Caco-2 (cell line): ENCODE results near the gene MAST4. TPM values are rescaled to one million over a fixed set of nuclear protein-coding genes. Genes with fewer than 3 reads are reported as not detected.

ENCODE experiments used
- BruUV-seq: library from RNA; stranded (reverse); fragments of 400-500 nt; replicated peaks from 2 replicates; lab custom pipeline; 2021; lab: Mats Ljungman, UMichigan
- CTCF ChIA-PET: fragments of 300-600 bp; sonication (Branson Sonifier 250); formaldehyde crosslinking; loops from one replicate; lab custom pipeline; 2022; ENCODE audit warnings: antibody characterized with exemption; lab: Charles Lee
- POLR2A ChIA-PET: fragments of 300-600 bp; sonication (Branson Sonifier 250); formaldehyde crosslinking; loops from one replicate; lab custom pipeline; 2022; ENCODE audit warnings: antibody characterized with exemption; lab: Charles Lee
- DNase-seq, 2 experiments: peaks; one replicate each; pipeline versions ENCODE4 v3.0.0 to v3.0.0-alpha.2; 2020 to 2022
- H3K27me3 ChIP-seq: replicated peaks from 2 replicates; pipeline ENCODE4 v1.6.0; 2011; ENCODE audit warnings: low read length; ENCODE audit not compliant: control insufficient read depth, insufficient read depth
- H3K36me3 ChIP-seq: 2 replicates; pipeline ENCODE4 v1.5.1; 2011; ENCODE audit warnings: low read length; ENCODE audit not compliant: control insufficient read depth, insufficient read depth
- H3K4me1 ChIP-seq: fragments of 250-450 bp; sonication (Bioruptor Pico); 2 replicates; pipeline ENCODE4 v1.5.1; 2020; ENCODE audit warnings: mild to moderate bottlenecking
- H3K4me3 ChIP-seq: 2 replicates; pipeline ENCODE4 v1.5.1; 2011; ENCODE audit warnings: low read depth, mild to moderate bottlenecking, control low read depth, low read length
- H3K9me3 ChIP-seq: fragments of 250-450 bp; sonication (Bioruptor Pico); 2 replicates; pipeline ENCODE4 v1.5.1; 2020; ENCODE audit warnings: mild to moderate bottlenecking, moderate library complexity
- H3K27ac Mint-ChIP-seq: one replicate; pipeline ENCODE4 v1.8.0; 2022; ENCODE audit warnings: mixed read lengths; ENCODE audit not compliant: unreplicated experiment
- H3K27me3 Mint-ChIP-seq: one replicate; pipeline ENCODE4 v1.8.0; 2022; ENCODE audit warnings: mixed read lengths; ENCODE audit not compliant: insufficient read depth, unreplicated experiment
- H3K36me3 Mint-ChIP-seq: one replicate; pipeline ENCODE4 v1.8.0; 2022; ENCODE audit warnings: mild to moderate bottlenecking, mixed read lengths; ENCODE audit not compliant: insufficient read depth, unreplicated experiment
- H3K4me1 Mint-ChIP-seq: one replicate; pipeline ENCODE4 v1.8.0; 2022; ENCODE audit warnings: low read depth, mixed read lengths; ENCODE audit not compliant: unreplicated experiment
- H3K4me3 Mint-ChIP-seq: one replicate; pipeline ENCODE4 v1.8.0; 2022; ENCODE audit warnings: mild to moderate bottlenecking, moderate library complexity, mixed read lengths; ENCODE audit not compliant: unreplicated experiment
- H3K9me3 Mint-ChIP-seq: one replicate; pipeline ENCODE4 v1.8.0; 2022; ENCODE audit warnings: mixed read lengths; ENCODE audit not compliant: unreplicated experiment
- CTCF ChIP-seq, 2 experiments: fragments of 200-600 bp in 1 of 2; IDR thresholded peaks; 1 replicate in 1 of 2; 2 replicates in 1 of 2; pipeline versions ENCODE4 v1.5.1 to v1.8.0; 2011 to 2022; ENCODE audit warnings: antibody characterized with exemption in 1 of 2, control low read depth in 1 of 2, inconsistent platforms in 1 of 2, low read depth in 1 of 2, low read length in 1 of 2, mild to moderate bottlenecking in 1 of 2, moderate library complexity in 1 of 2; ENCODE audit not compliant: insufficient read depth in 1 of 2, severe bottlenecking in 1 of 2, unreplicated experiment in 1 of 2
- intact Hi-C: fragments of 100-400 bp; cut with micrococcal nuclease; formaldehyde crosslinking; loops from one replicate; pipeline ENCODE4 v1.10.0; 2022; ENCODE audit not compliant: unreplicated experiment
- total RNA-seq: library from RNA; stranded (reverse); gene quantifications from 2 replicates; pipeline ENCODE4 v1.2.3, GENCODE V29; 2022

The MAST4 gene
- total RNA-seq, 1 experiment from 2014 or later = 17.8 TPM

DNA sequence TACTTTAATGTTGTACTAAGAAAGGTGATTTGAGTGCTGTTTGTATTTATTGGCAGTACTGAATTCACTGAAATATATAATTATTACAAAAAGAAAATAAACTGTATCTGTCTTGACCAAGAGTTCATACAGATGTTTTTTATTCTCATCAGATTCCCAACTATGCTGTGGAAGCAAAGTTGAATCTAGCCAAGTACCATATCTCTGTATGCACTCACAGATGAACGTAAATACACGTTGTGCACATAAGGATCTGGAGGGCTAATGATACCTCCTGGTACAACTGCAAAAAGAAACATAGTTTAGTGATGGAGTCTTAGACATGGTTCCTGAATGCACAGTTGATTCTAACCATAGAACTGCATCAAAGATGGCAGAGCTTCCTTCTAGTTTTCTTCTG is 431.0 kb downstream of the MAST4 start:
- no peaks in the 10 kb centered on the region for H3K27me3 ChIP-seq

GRCh38 chr5:67028371-67028770 is 432.2 kb downstream of the MAST4 start:
- Histone ChIP-seq H3K27me3 (no peaks in the 10 kb centered on the region), H3K4me3 (no peak overlapping the region), H3K9me3 (no peaks in the 10 kb centered on the region), H3K4me1 (peaks cover 42% of the 10 kb centered on the region), H3K36me3 (no peaks in the 10 kb centered on the region; the same call in 1 of the 2 replicates)
- H3K36me3 Mint-ChIP-seq = peaks cover 12% of the 10 kb centered on the region
- H3K9me3 Mint-ChIP-seq = no peaks in the 10 kb centered on the region
- H3K4me3 Mint-ChIP-seq = no peak overlapping the region
- peaks cover 49% of the 10 kb centered on the region for H3K4me1 Mint-ChIP-seq
- no TSS peak for BruUV-seq
- no peak for TF ChIP-seq CTCF (IDR thresholded peaks at IDR 0.05; ENCODE audit: insufficient read depth in 1 of 2, low read depth in 1 of 2, low read length in 1 of 2, severe bottlenecking in 1 of 2, unreplicated experiment in 1 of 2)
- ChIA-PET CTCF (no interaction called here), POLR2A (no interaction called here)
- DNase-seq = no peak
- H3K27me3 Mint-ChIP-seq = no peaks in the 10 kb centered on the region
- no peak overlapping the region for H3K27ac Mint-ChIP-seq
- intact Hi-C loops = no loop called here

More for the DNA sequence above, 431.0 kb downstream of the MAST4 start:
- no TSS peak for BruUV-seq
- Histone ChIP-seq H3K4me1 (peaks cover 33% of the 10 kb centered on the region), H3K9me3 (no peaks in the 10 kb centered on the region), H3K36me3 (no peaks in the 10 kb centered on the region; the same call in 1 of the 2 replicates), H3K4me3 (no peak overlapping the region)
- peaks cover 45% of the 10 kb centered on the region for H3K4me1 Mint-ChIP-seq
- H3K36me3 Mint-ChIP-seq = peaks cover 17% of the 10 kb centered on the region
- H3K27ac Mint-ChIP-seq = no peak overlapping the region
- H3K27me3 Mint-ChIP-seq = no peaks in the 10 kb centered on the region
- no peak for TF ChIP-seq CTCF (IDR thresholded peaks at IDR 0.05; ENCODE audit: insufficient read depth in 1 of 2, low read depth in 1 of 2, low read length in 1 of 2, severe bottlenecking in 1 of 2, unreplicated experiment in 1 of 2)
- intact Hi-C loops = no loop called here
- no peak overlapping the region for H3K4me3 Mint-ChIP-seq
- POLR2A ChIA-PET = no interaction called here
- CTCF ChIA-PET = no interaction called here
- no peak for DNase-seq
- H3K9me3 Mint-ChIP-seq = no peaks in the 10 kb centered on the region

GRCh38 chr5:67028941-67029340 is 432.7 kb downstream of the MAST4 start:
- Histone ChIP-seq H3K4me3 (no peak overlapping the region), H3K27me3 (no peaks in the 10 kb centered on the region), H3K36me3 (no peaks in the 10 kb centered on the region; the same call in 1 of the 2 replicates), H3K4me1 (peaks cover 48% of the 10 kb centered on the region), H3K9me3 (no peaks in the 10 kb centered on the region)
- intact Hi-C loops = no loop called here
- BruUV-seq = no TSS peak
- DNase-seq = no peak
- Mint-ChIP-seq H3K27ac (no peak overlapping the region), H3K9me3 (no peaks in the 10 kb centered on the region), H3K27me3 (no peaks in the 10 kb centered on the region), H3K4me1 (peaks cover 54% of the 10 kb centered on the region), H3K36me3 (peaks cover 11% of the 10 kb centered on the region), H3K4me3 (no peak overlapping the region)
- TF ChIP-seq CTCF (IDR thresholded peaks at IDR 0.05; ENCODE audit: insufficient read depth in 1 of 2, low read depth in 1 of 2, low read length in 1 of 2, severe bottlenecking in 1 of 2, unreplicated experiment in 1 of 2) = no peak
- CTCF ChIA-PET = no interaction called here
- POLR2A ChIA-PET = no interaction called here
